Activated T-cell treated with anti-CD3 and anti-CD28 coated beads, Interleukin-2, amount 50 U/mL, for 4 hours (primary cell): ENCODE results near the gene CCDC61. TPM values are rescaled to one million over a fixed set of nuclear protein-coding genes. Genes with fewer than 3 reads are reported as not detected.

Experiments
- ATAC-seq, 2 donors: fragments of 200-7000 bp; cut with Tn5 transposase; one replicate each; pipeline ENCODE4 v1.10.0; 2021
- DNase-seq: peaks from one replicate; pipeline ENCODE4 v3.0.0-alpha.2; 2020
- H3K27me3 Mint-ChIP-seq: one replicate; pipeline ENCODE4 v1.8.0; 2021; ENCODE audit warnings: low read depth, mixed read lengths
- H3K36me3 Mint-ChIP-seq: one replicate; pipeline ENCODE4 v1.8.0; 2022; ENCODE audit warnings: mixed read lengths; ENCODE audit not compliant: insufficient read depth
- H3K4me1 Mint-ChIP-seq: one replicate; pipeline ENCODE4 v1.8.0; 2021; ENCODE audit warnings: low read depth, mixed read lengths
- H3K4me3 Mint-ChIP-seq: one replicate; pipeline ENCODE4 v1.8.0; 2021; ENCODE audit warnings: mild to moderate bottlenecking, moderate library complexity, mixed read lengths
- H3K9me3 Mint-ChIP-seq: one replicate; pipeline ENCODE4 v1.8.0; 2021; ENCODE audit warnings: mixed read lengths
- total RNA-seq, 3 donors: library from RNA; stranded (reverse); gene quantifications; one replicate each; pipeline ENCODE4 v1.2.1, GENCODE V29; 2021

CCDC61 gene, protein sequence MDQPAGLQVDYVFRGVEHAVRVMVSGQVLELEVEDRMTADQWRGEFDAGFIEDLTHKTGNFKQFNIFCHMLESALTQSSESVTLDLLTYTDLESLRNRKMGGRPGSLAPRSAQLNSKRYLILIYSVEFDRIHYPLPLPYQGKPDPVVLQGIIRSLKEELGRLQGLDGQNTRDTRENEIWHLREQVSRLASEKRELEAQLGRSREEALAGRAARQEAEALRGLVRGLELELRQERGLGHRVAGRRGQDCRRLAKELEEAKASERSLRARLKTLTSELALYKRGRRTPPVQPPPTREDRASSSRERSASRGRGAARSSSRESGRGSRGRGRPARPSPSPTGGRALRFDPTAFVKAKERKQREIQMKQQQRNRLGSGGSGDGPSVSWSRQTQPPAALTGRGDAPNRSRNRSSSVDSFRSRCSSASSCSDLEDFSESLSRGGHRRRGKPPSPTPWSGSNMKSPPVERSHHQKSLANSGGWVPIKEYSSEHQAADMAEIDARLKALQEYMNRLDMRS
- total RNA-seq = 10 to 100 TPM; 16.1 to 18.0 (median 18.0) TPM

DNA sequence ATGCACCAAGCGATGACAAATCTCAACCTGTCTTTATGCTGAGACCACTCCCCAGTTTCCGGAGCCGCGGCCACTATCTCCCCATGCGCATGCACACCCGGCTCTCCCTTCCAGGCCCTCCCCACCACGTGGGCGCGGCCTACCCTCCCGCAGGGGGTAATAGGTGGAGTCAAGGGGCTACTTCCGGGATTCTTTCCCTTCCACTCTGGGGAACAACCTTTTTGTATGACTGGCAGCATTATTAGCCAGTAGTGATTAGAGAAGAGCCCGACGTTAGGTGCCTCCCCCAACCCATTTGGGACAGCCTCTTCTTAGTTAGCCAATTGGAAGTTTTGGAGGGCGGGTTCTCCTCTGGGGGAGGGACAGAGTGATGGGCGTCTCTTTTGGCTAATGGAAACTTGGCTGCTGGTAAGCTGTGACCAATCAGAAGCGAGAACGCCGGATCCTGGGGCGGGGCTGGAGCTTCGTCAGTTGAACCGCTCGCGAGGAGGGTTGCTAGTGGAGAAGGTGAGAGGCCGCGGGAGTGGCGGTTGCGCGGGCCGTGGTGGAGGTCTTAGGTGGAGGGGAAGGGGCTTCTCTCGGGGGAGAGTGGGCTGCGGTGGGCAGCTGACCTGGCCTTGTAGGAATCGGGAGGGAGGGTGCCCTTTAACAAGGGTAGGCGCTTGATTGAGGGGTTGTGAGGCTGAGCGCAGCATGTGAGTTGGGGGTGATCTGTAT is at the start of gene CCDC61:
TSS of gene CCDC61 (plus strand) at position 470 of the 717 bp plus-strand sequence. CDS start 7,552 bp downstream, outside the sequence.
- Mint-ChIP-seq H3K9me3 (no peaks in the 10 kb centered on the region), H3K36me3 (peaks cover 7% of the 10 kb centered on the region), H3K27me3 (peaks cover 15% of the 10 kb centered on the region), H3K4me1 (peaks cover 16% of the 10 kb centered on the region), H3K4me3 (no peak within 1 kb of the TSS)
- DNase-seq = peak; percentile 94
- peak; percentile 97 to 98 for ATAC-seq

- DNase-seq = no peak
- Mint-ChIP-seq H3K9me3 (no peaks in the 10 kb centered on the region), H3K4me1 (peaks cover 3% of the 10 kb centered on the region), H3K27me3 (peaks cover 36% of the 10 kb centered on the region), H3K4me3 (no peak overlapping the region), H3K36me3 (no peaks in the 10 kb centered on the region)
- ATAC-seq = no peak
These were observed 47.3 kb upstream of the CCDC61 start for GRCh38 chr19:45947926-45948325.

DNA sequence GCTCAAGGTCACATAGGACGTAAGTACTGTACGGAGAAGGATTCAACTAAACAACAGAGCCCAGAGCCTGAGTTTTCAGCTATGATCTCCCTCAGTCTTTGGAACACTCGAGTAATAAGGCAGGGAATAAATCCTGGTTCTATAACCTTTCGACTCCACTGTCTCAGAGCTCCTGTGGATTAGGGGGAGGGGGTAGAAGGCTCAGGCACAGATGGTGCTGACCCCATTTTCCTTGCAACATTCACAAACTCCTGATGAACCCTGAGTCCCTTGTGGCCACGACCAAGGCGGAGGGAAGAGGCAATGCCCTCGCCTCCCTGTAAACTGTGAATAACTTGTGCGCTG is 43.0 kb upstream of the CCDC61 start:
- Mint-ChIP-seq H3K4me1 (peaks cover 7% of the 10 kb centered on the region), H3K27me3 (peaks cover 45% of the 10 kb centered on the region), H3K9me3 (no peaks in the 10 kb centered on the region), H3K4me3 (peak overlapping the region; percentile 75), H3K36me3 (no peaks in the 10 kb centered on the region)
- ATAC-seq (no peak), DNase-seq (no peak)

DNA sequence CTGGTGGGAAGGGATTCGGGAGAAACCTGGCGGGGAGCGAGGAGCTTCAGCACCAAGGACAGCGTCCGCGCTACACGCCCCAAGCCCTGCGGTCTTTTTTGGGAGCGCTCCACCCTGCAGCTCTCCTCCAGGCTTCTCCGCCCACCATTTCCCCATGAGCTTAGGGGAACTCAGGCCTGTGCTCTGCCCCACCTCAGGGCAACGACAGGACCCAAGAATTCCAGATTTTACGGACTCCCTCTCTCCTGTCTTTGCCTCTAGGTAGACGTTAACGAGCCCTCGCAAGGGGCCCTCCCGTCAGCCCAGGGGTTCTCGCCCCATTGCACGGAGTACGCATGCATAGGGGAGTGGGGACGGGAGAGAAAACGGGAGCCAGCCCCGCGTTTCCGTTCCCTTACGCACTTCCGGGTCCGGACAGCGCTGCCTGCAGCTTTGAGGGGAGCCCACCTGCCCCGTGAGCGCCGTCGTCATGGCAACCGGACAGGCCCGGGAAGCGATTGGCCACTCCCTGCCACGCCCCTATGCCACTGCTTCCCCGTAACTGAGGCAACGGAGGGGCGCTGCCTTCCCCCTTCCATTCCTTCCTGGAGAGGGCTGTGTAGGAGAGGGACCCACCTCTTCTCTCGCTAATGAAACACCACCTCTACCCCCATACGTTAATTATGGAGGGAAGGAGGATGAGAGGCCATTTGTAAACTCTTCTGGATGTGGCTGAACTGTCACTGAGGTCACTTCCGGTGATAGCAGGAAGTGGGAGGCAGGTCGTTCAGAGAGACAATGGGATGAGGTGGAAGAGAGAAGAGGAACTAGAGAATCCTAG is 42.4 kb upstream of the CCDC61 start:
- Mint-ChIP-seq H3K36me3 (no peaks in the 10 kb centered on the region), H3K4me1 (peaks cover 7% of the 10 kb centered on the region), H3K4me3 (peak overlapping the region; percentile 75), H3K27me3 (peaks cover 44% of the 10 kb centered on the region), H3K9me3 (no peaks in the 10 kb centered on the region)
- ATAC-seq = peak; percentile 63 to 64
- peak; percentile 28 for DNase-seq

- no peaks in the 10 kb centered on the region for H3K36me3 Mint-ChIP-seq
- H3K9me3 Mint-ChIP-seq = no peaks in the 10 kb centered on the region
- H3K27me3 Mint-ChIP-seq = peaks cover 45% of the 10 kb centered on the region
- no peak for DNase-seq
- no peak for ATAC-seq
- H3K4me1 Mint-ChIP-seq = peaks cover 7% of the 10 kb centered on the region
- H3K4me3 Mint-ChIP-seq = no peak overlapping the region
These were observed 41.6 kb upstream of the CCDC61 start for GRCh38 chr19:45953676-45954075.

DNA sequence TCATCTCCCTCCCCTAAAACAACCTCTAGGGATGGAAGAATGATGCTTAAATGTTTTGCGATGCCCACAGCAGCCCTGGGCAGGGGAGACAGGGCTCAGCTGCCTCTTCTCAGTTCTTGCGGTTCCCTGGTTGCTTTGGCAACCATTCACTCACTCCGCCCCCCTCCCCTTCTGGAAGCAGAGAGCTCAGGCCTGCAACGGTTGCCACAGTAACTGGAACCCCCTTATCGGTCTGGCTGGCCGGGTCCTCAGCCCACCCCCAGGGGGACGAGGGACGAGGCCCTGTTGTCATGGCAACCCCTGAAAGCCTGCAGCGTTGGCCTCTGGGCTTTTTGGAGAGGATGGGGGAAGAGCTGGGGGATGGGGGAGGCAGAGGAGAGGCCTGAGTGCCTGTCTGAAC is 41.1 kb upstream of the CCDC61 start:
- peaks cover 7% of the 10 kb centered on the region for H3K4me1 Mint-ChIP-seq
- H3K4me3 Mint-ChIP-seq = no peak overlapping the region
- no peak for DNase-seq
- ATAC-seq = no peak
- peaks cover 45% of the 10 kb centered on the region for H3K27me3 Mint-ChIP-seq
- H3K36me3 Mint-ChIP-seq = no peaks in the 10 kb centered on the region
- H3K9me3 Mint-ChIP-seq = no peaks in the 10 kb centered on the region

- no peak overlapping the region for H3K4me3 Mint-ChIP-seq
- no peaks in the 10 kb centered on the region for H3K36me3 Mint-ChIP-seq
- peaks cover 7% of the 10 kb centered on the region for H3K4me1 Mint-ChIP-seq
- peaks cover 49% of the 10 kb centered on the region for H3K27me3 Mint-ChIP-seq
- no peaks in the 10 kb centered on the region for H3K9me3 Mint-ChIP-seq
- DNase-seq (no peak), ATAC-seq (no peak)
These were observed 39.2 kb upstream of the CCDC61 start for GRCh38 chr19:45955905-45956608.

DNA sequence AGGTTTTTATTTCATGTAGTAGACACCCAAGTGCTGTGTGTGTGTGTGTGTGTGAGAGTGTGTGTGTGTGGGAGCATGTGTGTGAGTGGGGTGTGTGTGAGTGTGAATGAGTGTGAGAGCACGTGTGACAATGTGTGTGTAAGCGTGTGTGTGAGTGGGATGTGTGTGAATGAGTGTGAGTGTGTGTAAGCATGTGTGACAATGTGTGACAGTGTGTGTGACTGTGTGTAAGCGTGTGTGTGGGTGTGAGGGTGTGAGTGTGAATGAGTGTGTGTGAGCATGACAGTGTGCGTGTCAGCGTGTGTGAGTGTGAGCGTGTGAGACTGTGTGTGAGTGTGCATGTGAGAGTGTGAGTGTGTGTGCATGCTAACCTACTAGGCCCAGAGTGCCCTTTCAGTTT is 36.9 kb upstream of the CCDC61 start:
- no peaks in the 10 kb centered on the region for H3K9me3 Mint-ChIP-seq
- H3K27me3 Mint-ChIP-seq = peaks cover 56% of the 10 kb centered on the region
- ATAC-seq (no peak), DNase-seq (no peak)
- H3K4me1 Mint-ChIP-seq = peaks cover under 1% of the 10 kb centered on the region
- H3K4me3 Mint-ChIP-seq = no peak overlapping the region
- H3K36me3 Mint-ChIP-seq = no peaks in the 10 kb centered on the region

DNA sequence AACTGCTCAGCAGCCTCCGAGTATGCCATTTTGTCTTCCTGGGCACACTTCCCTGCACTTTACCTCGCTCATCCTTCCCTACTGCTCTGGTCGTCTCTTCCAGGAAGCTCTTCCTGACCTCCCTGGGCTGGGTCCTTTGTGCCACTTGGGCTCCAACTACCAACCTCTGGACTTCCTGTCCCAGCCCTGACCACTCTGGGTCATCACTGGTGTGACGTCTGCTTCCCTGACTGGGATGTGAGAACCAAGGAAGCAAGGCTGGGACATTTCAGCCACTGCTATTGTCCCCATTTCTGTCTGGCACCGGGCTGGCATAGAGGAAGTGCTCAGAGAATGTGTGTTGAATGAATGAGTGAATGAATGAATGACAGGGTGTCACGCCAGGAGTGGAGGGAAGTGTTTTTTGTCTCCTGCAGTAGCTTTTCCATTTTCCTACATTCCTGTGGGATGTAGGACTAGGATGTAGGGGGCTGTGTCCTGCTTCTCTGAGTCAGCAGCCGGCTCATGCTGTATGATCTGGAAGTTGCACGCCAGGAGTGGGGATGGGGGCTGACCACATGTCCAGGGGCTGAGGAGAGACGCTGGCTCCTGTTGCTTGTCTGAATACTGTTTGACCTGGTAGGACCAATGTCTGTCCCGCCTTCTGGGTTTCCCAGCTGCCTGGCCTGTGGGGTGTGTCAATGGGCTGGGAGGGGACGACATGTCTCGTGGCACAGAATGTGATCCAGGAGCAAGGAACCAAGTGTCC is 36.3 kb upstream of the CCDC61 start:
- peaks cover 56% of the 10 kb centered on the region for H3K27me3 Mint-ChIP-seq
- no peaks in the 10 kb centered on the region for H3K9me3 Mint-ChIP-seq
- H3K4me3 Mint-ChIP-seq = no peak overlapping the region
- H3K36me3 Mint-ChIP-seq = no peaks in the 10 kb centered on the region
- ATAC-seq (no peak), DNase-seq (no peak)
- H3K4me1 Mint-ChIP-seq = no peaks in the 10 kb centered on the region

DNA sequence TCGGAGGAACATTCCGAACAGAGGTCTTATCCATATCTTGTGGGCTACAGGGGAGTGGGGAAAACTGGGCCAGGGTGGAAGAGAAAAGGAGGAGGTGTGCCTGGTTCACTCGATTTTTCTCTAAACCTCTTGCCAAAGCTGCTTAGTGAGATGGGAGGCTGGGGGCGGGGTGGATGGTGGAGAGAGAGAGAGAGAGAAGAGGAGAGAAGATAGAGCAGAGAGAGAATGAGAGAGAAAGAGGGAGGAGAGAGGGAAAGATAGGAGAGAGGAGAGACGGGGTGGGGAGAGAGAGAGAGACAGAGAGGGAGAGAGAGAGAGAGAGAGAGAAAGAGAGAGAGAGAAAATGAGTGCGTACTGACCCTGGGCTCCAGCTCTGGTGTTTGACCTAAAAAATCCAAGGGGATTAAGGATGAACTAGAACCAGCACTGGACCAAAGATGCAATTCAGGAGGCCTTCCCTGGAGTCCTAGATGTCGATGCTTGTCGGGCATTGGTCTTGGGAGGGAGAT is 35.7 kb upstream of the CCDC61 start:
- Mint-ChIP-seq H3K4me1 (no peaks in the 10 kb centered on the region), H3K36me3 (no peaks in the 10 kb centered on the region), H3K27me3 (peaks cover 54% of the 10 kb centered on the region), H3K4me3 (no peak overlapping the region), H3K9me3 (no peaks in the 10 kb centered on the region)
- DNase-seq = no peak
- no peak for ATAC-seq

GRCh38 chr19:45960595-45961235 is 34.6 kb upstream of the CCDC61 start:
- ATAC-seq (no peak), DNase-seq (no peak)
- Mint-ChIP-seq H3K4me1 (no peaks in the 10 kb centered on the region), H3K36me3 (no peaks in the 10 kb centered on the region), H3K4me3 (no peak overlapping the region), H3K9me3 (no peaks in the 10 kb centered on the region), H3K27me3 (peaks cover 51% of the 10 kb centered on the region)

DNA sequence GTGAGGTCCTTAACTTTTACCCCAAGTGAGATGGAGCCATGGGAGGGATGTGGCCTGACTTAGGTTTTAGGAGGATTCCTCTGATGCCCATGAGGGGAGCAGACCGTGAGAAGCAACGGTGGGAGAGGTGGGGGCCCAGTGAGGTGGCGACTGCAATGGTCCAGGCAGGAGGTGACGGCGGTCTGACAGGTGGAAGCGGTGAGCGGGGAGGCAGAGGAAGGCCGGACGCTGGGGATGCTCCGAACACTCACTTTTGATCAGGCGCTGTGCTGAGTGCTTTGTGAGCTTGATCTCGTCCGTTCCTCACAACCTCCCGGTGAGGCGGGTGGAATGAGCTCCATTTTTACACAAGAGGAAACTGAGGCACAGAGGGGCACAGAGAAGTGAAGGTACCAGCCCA is 33.2 kb upstream of the CCDC61 start:
- Mint-ChIP-seq H3K9me3 (no peaks in the 10 kb centered on the region), H3K4me1 (no peaks in the 10 kb centered on the region), H3K36me3 (no peaks in the 10 kb centered on the region), H3K4me3 (no peak overlapping the region), H3K27me3 (peaks cover 59% of the 10 kb centered on the region)
- ATAC-seq = no peak
- DNase-seq = no peak

- Mint-ChIP-seq H3K4me3 (no peak overlapping the region), H3K27me3 (peaks cover 72% of the 10 kb centered on the region)
These were observed 28.0 kb upstream of the CCDC61 start for GRCh38 chr19:45967246-45967645.

More at GRCh38 chr19:45967246-45967645, 28.0 kb upstream of the CCDC61 start:
- Mint-ChIP-seq H3K9me3 (no peaks in the 10 kb centered on the region), H3K4me1 (peaks cover 9% of the 10 kb centered on the region), H3K36me3 (no peaks in the 10 kb centered on the region)
- DNase-seq = no peak
- no peak for ATAC-seq
